Measurements from ENCODE around the gene KRTAP10-4. TPM values are rescaled to one million over a fixed set of nuclear protein-coding genes. Genes with fewer than 3 reads are reported as not detected.

Gene KRTAP10-4
- total RNA-seq, 1 experiment from 2014 or later: not detected

DNA sequence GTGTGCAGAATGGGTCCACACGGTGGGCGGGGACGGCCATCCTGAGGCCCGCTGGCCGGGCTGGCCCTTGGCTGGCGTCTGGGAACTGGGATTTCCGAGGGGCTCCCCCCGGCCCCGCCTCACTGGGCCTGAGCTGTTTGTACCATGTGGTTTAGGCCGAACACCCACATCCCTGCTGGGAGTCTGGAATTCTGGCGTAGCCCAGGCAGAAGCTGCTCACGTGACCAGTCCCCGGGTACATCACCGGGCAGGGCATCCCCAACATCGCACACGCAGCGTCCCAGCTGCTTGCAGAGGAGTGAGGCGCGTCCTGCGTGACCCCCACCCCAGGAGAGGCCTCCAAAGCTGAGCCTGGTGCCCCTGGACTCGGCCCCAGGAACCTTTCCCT is 28.9 kb downstream of the KRTAP10-4 start:
- intact Hi-C loops (cut with micrococcal nuclease): no loop called here
- DNase-seq (ENCODE audit: low read depth, low spot score) (no peak), ATAC-seq (no peak)
- H3K36me3 ChIP-seq (ENCODE audit: control insufficient read depth in 1 of 2, insufficient read depth in 2 of 2, low read length in 2 of 2): no peaks in the 10 kb centered on the region
- H3K27ac ChIP-seq (ENCODE audit: low read depth, low read length): no peak overlapping the region
- no peak overlapping the region for H3K9ac ChIP-seq (ENCODE audit: low read length)
- H3K27me3 ChIP-seq (ENCODE audit: insufficient read depth, low read length): peaks cover 11% of the 10 kb centered on the region; the same call in 1 of the 2 replicates
- ChIA-PET RAD21 (ENCODE audit: low non-redundant PET in 1 of 2, low total read pairs in 2 of 2, uncharacterized antibody in 2 of 2, unreplicated experiment in 2 of 2) (no interaction called here), POLR2A (no interaction called here), CTCF (no interaction called here)
- peaks cover 0 to 3% of the 10 kb centered on the region in 2 experiments; a peak in 1 of 4 replicates for H3K4me1 ChIP-seq (ENCODE audit: control insufficient read depth in 1 of 2, insufficient read depth in 2 of 2, low read length in 2 of 2)
- BruUV-seq (replicated peaks): no TSS peak
- no peak for TF ChIP-seq SRF (IDR thresholded peaks at IDR 0.05; ENCODE audit: low read depth)
- TF ChIP-seq FOSL1 (IDR thresholded peaks at IDR 0.05; ENCODE audit: low read depth): no peak
- no peak for TF ChIP-seq CEBPB (IDR thresholded peaks at IDR 0.05; ENCODE audit: low read depth)
- TF ChIP-seq, protein P1, sequence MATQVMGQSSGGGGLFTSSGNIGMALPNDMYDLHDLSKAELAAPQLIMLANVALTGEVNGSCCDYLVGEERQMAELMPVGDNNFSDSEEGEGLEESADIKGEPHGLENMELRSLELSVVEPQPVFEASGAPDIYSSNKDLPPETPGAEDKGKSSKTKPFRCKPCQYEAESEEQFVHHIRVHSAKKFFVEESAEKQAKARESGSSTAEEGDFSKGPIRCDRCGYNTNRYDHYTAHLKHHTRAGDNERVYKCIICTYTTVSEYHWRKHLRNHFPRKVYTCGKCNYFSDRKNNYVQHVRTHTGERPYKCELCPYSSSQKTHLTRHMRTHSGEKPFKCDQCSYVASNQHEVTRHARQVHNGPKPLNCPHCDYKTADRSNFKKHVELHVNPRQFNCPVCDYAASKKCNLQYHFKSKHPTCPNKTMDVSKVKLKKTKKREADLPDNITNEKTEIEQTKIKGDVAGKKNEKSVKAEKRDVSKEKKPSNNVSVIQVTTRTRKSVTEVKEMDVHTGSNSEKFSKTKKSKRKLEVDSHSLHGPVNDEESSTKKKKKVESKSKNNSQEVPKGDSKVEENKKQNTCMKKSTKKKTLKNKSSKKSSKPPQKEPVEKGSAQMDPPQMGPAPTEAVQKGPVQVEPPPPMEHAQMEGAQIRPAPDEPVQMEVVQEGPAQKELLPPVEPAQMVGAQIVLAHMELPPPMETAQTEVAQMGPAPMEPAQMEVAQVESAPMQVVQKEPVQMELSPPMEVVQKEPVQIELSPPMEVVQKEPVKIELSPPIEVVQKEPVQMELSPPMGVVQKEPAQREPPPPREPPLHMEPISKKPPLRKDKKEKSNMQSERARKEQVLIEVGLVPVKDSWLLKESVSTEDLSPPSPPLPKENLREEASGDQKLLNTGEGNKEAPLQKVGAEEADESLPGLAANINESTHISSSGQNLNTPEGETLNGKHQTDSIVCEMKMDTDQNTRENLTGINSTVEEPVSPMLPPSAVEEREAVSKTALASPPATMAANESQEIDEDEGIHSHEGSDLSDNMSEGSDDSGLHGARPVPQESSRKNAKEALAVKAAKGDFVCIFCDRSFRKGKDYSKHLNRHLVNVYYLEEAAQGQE (IDR thresholded peaks at IDR 0.05; ENCODE audit: low read depth): no peak
- TF ChIP-seq TCF7L2 (IDR thresholded peaks at IDR 0.05; ENCODE audit: borderline replicate concordance, extremely low read depth, insufficient read depth, insufficient read length): no peak
- TF ChIP-seq CBX3 (IDR thresholded peaks at IDR 0.05; ENCODE audit: low read depth): no peak
- TF ChIP-seq, protein P2, sequence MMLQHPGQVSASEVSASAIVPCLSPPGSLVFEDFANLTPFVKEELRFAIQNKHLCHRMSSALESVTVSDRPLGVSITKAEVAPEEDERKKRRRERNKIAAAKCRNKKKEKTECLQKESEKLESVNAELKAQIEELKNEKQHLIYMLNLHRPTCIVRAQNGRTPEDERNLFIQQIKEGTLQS (IDR thresholded peaks at IDR 0.05): no peak
- TF ChIP-seq, protein P3, sequence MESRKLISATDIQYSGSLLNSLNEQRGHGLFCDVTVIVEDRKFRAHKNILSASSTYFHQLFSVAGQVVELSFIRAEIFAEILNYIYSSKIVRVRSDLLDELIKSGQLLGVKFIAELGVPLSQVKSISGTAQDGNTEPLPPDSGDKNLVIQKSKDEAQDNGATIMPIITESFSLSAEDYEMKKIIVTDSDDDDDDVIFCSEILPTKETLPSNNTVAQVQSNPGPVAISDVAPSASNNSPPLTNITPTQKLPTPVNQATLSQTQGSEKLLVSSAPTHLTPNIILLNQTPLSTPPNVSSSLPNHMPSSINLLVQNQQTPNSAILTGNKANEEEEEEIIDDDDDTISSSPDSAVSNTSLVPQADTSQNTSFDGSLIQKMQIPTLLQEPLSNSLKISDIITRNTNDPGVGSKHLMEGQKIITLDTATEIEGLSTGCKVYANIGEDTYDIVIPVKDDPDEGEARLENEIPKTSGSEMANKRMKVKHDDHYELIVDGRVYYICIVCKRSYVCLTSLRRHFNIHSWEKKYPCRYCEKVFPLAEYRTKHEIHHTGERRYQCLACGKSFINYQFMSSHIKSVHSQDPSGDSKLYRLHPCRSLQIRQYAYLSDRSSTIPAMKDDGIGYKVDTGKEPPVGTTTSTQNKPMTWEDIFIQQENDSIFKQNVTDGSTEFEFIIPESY (IDR thresholded peaks at IDR 0.05; ENCODE audit: extremely low read depth, insufficient replicate concordance, low read length): no peak
- TF ChIP-seq, protein P4, sequence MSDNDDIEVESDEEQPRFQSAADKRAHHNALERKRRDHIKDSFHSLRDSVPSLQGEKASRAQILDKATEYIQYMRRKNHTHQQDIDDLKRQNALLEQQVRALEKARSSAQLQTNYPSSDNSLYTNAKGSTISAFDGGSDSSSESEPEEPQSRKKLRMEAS (IDR thresholded peaks at IDR 0.05): no peak
- no peak for TF ChIP-seq EZH2 (IDR thresholded peaks at IDR 0.05)
- no peak for TF ChIP-seq YY1 (IDR thresholded peaks at IDR 0.05; ENCODE audit: extremely low read depth, insufficient replicate concordance, low read depth, low read length)
- no peak for TF ChIP-seq JUND (IDR thresholded peaks at IDR 0.05)
- TF ChIP-seq SIN3A (IDR thresholded peaks at IDR 0.05; ENCODE audit: low read depth): no peak
- no peak for TF ChIP-seq POLR2A (IDR thresholded peaks at IDR 0.05; ENCODE audit: borderline replicate concordance, extremely low read depth, insufficient read depth, insufficient read length)
- TF ChIP-seq EZH2phosphoT487 (IDR thresholded peaks at IDR 0.05; ENCODE audit: borderline replicate concordance): no peak
- no peak for TF ChIP-seq ZNF274 (IDR thresholded peaks at IDR 0.05; ENCODE audit: low read depth, low read length)
- TF ChIP-seq ZFX (IDR thresholded peaks at IDR 0.05): no peak
- no peak for TF ChIP-seq EGR1 (IDR thresholded peaks at IDR 0.05; ENCODE audit: low read depth)
- H3K9me3 ChIP-seq (ENCODE audit: control insufficient read depth in 1 of 2, insufficient read depth in 1 of 2, low read depth in 1 of 2, low read length in 2 of 2): no peaks in the 10 kb centered on the region
- H3K9me2 ChIP-seq (ENCODE audit: insufficient read depth): no peaks in the 10 kb centered on the region
- H4K20me1 ChIP-seq (ENCODE audit: insufficient read depth): no peaks in the 10 kb centered on the region
- H3K79me2 ChIP-seq (ENCODE audit: insufficient read depth, low read length): no peaks in the 10 kb centered on the region
- no peak overlapping the region for H3K4me2 ChIP-seq (ENCODE audit: low read length)
- no peak overlapping the region for H2AFZ ChIP-seq (ENCODE audit: low read depth, low read length, poor library complexity, severe bottlenecking)
- no peak overlapping the region for H3K4me3 ChIP-seq (replicated peaks in 1 of 2; ENCODE audit: low read depth in 1 of 2, low read length in 2 of 2)
